Measurements from ENCODE around the gene DCHS1.

- TF ChIP-seq POLR2A (IDR thresholded peaks at IDR 0.05) (no peak), CTCF (IDR thresholded peaks at IDR 0.05) (no peak), POLR2AphosphoS5 (IDR thresholded peaks at IDR 0.05) (no peak)
Measured at GRCh38 chr11:6695377-6695776, 39.8 kb upstream of the DCHS1 start.
